ENCODE results near the gene GID8.

GRCh38 chr20:62966212-62967148 lies 28.5 kb downstream of the GID8 start:
- TF ChIP-seq CTCF (conservative IDR thresholded peaks at IDR 0.05; ENCODE audit: low read depth in 2 of 2) (no peak), POLR2AphosphoS5 (IDR thresholded peaks at IDR 0.05; ENCODE audit: low read depth) (no peak), EZH2 (IDR thresholded peaks at IDR 0.05; ENCODE audit: low read depth, unreplicated experiment) (no peak), ZNF331 (CRISPR knock-in tag; IDR thresholded peaks at IDR 0.05; ENCODE audit: low read depth) (no peak), CREB1 (CRISPR knock-in tag; IDR thresholded peaks at IDR 0.05; ENCODE audit: low read depth) (no peak), JUNB (IDR thresholded peaks at IDR 0.05; ENCODE audit: unreplicated experiment) (no peak), EZH2phosphoT487 (IDR thresholded peaks at IDR 0.05; ENCODE audit: unreplicated experiment) (no peak), NANOG (IDR thresholded peaks at IDR 0.05; ENCODE audit: borderline replicate concordance) (no peak)
- TF ChIP-seq, protein P1, sequence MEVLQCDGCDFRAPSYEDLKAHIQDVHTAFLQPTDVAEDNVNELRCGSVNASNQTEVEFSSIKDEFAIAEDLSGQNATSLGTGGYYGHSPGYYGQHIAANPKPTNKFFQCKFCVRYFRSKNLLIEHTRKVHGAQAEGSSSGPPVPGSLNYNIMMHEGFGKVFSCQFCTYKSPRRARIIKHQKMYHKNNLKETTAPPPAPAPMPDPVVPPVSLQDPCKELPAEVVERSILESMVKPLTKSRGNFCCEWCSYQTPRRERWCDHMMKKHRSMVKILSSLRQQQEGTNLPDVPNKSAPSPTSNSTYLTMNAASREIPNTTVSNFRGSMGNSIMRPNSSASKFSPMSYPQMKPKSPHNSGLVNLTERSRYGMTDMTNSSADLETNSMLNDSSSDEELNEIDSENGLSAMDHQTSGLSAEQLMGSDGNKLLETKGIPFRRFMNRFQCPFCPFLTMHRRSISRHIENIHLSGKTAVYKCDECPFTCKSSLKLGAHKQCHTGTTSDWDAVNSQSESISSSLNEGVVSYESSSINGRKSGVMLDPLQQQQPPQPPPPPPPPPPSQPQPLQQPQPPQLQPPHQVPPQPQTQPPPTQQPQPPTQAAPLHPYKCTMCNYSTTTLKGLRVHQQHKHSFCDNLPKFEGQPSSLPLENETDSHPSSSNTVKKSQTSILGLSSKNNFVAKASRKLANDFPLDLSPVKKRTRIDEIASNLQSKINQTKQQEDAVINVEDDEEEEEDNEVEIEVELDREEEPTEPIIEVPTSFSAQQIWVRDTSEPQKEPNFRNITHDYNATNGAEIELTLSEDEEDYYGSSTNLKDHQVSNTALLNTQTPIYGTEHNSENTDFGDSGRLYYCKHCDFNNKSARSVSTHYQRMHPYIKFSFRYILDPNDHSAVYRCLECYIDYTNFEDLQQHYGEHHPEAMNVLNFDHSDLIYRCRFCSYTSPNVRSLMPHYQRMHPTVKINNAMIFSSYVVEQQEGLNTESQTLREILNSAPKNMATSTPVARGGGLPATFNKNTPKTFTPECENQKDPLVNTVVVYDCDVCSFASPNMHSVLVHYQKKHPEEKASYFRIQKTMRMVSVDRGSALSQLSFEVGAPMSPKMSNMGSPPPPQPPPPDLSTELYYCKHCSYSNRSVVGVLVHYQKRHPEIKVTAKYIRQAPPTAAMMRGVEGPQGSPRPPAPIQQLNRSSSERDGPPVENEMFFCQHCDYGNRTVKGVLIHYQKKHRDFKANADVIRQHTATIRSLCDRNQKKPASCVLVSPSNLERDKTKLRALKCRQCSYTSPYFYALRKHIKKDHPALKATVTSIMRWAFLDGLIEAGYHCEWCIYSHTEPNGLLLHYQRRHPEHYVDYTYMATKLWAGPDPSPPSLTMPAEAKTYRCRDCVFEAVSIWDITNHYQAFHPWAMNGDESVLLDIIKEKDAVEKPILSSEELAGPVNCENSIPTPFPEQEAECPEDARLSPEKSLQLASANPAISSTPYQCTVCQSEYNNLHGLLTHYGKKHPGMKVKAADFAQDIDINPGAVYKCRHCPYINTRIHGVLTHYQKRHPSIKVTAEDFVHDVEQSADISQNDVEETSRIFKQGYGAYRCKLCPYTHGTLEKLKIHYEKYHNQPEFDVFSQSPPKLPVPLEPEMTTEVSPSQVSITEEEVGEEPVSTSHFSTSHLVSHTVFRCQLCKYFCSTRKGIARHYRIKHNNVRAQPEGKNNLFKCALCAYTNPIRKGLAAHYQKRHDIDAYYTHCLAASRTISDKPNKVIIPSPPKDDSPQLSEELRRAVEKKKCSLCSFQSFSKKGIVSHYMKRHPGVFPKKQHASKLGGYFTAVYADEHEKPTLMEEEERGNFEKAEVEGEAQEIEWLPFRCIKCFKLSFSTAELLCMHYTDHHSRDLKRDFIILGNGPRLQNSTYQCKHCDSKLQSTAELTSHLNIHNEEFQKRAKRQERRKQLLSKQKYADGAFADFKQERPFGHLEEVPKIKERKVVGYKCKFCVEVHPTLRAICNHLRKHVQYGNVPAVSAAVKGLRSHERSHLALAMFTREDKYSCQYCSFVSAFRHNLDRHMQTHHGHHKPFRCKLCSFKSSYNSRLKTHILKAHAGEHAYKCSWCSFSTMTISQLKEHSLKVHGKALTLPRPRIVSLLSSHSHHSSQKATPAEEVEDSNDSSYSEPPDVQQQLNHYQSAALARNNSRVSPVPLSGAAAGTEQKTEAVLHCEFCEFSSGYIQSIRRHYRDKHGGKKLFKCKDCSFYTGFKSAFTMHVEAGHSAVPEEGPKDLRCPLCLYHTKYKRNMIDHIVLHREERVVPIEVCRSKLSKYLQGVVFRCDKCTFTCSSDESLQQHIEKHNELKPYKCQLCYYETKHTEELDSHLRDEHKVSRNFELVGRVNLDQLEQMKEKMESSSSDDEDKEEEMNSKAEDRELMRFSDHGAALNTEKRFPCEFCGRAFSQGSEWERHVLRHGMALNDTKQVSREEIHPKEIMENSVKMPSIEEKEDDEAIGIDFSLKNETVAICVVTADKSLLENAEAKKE (CRISPR knock-in tag; IDR thresholded peaks at IDR 0.05) = no peak
- TF ChIP-seq, protein P2, sequence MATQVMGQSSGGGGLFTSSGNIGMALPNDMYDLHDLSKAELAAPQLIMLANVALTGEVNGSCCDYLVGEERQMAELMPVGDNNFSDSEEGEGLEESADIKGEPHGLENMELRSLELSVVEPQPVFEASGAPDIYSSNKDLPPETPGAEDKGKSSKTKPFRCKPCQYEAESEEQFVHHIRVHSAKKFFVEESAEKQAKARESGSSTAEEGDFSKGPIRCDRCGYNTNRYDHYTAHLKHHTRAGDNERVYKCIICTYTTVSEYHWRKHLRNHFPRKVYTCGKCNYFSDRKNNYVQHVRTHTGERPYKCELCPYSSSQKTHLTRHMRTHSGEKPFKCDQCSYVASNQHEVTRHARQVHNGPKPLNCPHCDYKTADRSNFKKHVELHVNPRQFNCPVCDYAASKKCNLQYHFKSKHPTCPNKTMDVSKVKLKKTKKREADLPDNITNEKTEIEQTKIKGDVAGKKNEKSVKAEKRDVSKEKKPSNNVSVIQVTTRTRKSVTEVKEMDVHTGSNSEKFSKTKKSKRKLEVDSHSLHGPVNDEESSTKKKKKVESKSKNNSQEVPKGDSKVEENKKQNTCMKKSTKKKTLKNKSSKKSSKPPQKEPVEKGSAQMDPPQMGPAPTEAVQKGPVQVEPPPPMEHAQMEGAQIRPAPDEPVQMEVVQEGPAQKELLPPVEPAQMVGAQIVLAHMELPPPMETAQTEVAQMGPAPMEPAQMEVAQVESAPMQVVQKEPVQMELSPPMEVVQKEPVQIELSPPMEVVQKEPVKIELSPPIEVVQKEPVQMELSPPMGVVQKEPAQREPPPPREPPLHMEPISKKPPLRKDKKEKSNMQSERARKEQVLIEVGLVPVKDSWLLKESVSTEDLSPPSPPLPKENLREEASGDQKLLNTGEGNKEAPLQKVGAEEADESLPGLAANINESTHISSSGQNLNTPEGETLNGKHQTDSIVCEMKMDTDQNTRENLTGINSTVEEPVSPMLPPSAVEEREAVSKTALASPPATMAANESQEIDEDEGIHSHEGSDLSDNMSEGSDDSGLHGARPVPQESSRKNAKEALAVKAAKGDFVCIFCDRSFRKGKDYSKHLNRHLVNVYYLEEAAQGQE (IDR thresholded peaks at IDR 0.05; ENCODE audit: unreplicated experiment) = no peak

Data from GM23338 (cell line).